Activated CD8-positive, alpha-beta memory T cell treated with anti-CD3 and anti-CD28 coated beads, Interleukin-2, amount 50 U/mL, for 48 hours (primary cell): ENCODE measurements around the gene EEPD1.
"Not testable (repeated sequence)": the region's sequence is repeated elsewhere in the genome, so short reads cannot be mapped to it uniquely, and the experiment has no call there.

Experiments used
- DNase-seq: peaks from one replicate; pipeline ENCODE4 v3.0.0-alpha.2; 2020

EEPD1 gene

DNA sequence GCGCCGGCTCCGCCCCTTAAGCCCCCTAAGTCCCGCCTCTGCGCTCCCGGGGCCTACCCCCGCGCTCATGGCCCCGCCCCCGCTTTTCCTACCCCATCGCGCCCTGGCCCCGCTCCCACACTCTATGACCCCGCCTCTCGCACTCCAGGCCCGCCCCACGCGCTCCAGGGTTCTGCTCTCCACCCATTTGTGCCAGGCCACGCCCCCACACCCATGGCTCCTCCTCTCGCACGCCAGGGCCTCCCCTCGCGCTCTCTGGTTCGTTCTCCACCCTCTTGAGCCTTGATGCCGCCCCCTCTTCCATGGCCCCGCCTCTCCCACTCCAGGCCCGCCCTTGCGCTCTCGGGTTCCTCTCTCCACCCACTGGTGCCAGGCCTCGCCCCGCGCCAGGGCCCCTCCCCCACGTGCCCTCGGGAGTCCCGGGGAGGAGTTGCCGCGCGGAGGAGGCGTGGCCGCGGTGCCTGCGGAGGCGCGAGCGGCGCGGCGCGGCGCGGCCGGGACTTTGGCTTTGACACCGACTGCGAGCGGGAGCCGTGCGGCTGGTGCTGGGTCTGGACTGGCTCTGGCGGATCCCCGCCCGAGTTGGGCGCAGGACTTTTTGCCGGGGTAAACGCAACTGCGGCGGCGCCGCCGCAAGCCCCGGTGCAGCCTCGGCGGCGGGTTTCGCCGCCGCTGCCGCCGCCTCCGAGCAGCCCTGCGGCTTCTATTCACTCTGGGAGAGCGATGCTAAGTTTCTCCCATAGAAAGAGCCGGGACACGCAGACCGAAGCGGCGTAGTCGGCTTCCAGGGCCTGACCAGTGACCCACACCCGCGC, at the start of gene EEPD1:
Gene EEPD1, plus strand, starts transcription at position 499 of the 815 bp plus-strand sequence. CDS start 1,071 bp downstream, outside the sequence.
- peak; percentile 99 for DNase-seq

DNA sequence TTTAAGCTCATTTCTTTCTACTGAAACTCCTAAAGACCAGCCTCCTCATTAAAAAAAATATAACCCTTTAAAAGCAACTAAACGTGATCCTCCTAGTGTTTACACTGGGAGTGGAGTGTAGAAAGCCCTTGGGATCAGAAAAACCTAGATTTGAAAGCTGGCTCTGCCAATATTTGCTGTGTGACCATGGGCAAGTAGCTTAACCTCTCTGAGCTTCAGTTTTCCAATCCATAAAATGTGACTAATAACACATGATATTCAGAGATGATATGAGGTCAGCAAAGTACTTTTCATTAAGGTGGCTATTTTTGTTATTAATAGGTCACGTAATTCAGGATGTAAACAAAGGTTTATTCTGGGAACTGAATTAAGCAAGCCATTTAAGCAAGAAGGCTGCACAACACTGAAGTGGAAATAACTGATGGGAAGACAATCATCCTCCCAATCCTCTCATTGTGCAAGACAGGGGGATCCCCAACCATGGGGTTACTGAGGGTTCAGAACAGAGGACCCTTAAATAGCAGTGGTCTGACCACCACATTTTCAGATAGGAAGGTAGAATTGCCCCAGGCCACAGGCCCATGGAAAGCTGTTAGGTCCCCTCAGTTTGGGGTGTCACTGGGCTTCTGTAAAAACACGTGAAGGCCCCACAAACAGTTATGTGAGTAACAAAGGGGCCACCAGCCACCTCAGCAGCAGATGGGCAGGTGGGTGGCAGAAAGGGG, 49.1 kb upstream of the EEPD1 start:
- no peak for DNase-seq

DNA sequence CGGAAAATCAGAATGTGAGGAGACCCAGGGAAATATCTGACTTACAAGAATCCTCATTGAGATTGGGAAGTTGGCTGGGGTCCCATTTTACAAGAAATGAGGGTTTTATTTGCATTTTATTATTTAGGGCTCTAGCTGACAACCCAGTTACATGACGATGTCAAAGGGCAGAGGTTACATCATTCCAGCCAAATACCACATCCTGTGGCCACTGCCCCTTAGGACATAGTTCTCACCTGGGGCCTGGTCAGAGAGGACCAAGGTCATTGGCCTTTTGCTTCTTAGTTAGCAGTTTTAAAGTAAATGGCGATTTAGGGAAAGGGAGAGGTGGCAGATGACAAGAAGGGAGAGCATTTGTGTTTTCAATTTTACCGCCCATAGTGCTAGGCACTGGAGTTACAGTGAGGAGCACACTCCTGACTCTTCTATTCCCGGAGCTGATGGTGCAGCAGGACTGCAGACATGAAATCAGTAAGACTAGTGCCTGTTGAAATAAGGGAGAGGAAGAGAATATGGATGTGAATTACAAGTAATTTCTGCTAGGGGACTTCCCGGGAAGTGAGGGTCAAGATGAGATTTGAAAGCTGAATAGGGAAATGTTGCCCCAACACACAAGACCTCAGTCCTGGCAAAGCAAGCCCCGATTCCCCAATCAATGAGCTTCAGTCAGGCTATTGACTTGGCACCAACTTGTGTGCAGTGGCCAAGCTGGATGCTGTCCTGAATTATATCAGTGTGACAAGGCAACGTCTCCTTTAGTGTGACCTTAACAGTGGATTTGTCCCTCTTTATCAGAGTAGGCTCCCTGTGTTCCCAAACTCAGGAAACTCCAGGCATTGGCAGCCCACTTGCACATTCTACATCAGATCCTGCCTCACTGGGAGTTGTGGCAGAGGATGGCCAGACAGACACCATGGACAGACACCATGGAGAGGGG, 45.8 kb upstream of the EEPD1 start:
- DNase-seq = not testable (repeated sequence)

DNA sequence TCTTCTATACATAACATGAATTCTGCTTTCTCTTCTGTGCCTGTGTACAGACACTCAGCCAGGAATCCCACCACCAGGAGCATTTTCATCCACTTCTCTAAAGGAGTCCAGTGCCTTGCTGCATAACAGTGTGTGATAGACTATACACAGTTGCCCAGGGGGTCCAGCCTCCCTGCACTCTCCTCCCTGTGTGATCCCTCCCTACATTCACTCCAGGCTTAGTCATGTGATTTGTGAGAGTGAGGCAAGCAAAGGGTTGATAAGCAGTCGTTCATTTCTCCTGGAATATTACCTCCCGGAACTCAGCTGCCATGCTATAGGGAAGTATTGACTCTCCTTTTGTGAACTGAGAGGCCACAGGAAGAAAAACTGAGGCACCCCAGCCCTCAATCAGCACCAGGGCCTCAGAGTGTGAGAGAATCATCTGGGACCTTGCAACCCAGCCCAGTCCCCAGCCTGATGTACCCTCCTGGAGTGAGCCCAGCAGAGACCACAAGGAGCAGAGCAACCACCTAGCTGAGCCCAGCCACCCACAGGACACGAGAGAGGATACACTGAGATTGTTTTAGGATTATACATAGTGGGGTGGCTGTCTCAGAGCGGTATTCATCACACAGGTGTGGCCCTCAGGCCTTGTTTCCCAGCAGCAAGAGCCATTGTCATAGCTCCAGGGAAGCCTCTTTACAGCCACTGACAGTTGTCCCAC, 45.0 kb upstream of the EEPD1 start:
- no peak for DNase-seq

DNA sequence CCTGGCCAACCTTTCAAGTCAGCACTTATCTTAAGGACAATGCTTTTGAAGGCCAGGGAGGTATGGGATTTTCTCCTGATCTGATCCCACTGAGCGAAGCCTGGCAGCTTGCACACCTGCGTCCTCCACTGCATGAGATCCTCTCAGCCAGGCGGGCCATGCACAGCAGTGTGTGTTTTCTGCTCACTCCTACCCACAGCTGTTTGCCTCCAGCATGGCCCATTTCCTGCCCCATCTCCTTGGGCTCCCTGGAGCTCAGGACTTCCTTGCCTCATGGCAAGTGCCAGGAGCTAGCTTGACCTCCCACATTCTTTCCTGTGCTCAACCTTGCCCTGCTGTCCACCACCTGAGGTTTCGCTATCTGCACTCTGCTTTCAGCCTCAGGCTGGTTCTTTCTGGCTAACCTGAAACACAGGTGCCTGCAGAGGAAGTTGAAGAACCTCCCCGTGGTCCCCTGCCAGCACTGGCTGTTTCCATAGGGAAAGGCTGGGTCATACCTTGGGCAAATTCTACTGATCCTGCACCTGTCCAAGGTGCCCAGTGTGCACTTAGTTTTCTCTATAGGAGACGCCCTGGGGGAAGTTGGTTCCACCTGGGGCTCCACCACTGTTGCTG, 43.9 kb upstream of the EEPD1 start:
- no peak for DNase-seq

DNA sequence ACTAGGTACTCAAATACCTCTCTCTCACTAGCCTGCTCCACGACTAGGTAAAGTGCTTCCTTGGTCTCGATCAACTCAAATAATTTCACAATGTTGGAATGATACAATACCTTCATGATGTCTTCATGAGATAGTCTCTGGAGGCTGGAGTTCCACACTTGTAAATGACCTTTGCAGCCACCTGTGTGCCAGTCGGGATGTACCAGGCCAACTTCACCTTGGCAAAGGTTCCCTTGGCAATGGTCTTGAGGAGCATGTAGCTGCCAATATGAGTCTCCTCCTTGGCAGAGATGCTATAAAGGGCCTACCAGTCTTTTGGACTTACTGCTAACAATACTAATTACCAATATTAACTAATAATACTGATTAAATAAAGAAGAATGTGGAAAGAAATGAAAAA, 42.5 kb upstream of the EEPD1 start:
- DNase-seq = no peak

DNA sequence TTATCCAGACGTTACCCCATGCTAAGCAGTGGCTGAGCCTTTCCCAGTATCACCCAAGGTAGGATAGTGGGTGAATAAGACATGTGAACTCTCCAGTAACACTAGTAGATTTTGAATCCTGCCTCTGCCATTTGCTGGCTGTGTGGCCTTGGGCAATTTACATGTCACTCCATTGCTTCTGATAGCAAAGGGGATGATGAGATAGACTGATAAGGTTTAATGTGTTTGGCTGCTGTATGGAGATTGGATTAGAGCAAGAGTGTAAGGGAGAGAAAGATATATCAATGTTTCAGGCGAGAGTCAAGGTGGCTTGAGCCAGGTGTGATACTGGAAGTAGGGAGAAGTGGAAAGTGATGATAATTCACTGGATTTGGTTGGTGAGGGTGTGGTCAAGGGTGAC, 40.1 kb upstream of the EEPD1 start:
- no peak for DNase-seq

DNA sequence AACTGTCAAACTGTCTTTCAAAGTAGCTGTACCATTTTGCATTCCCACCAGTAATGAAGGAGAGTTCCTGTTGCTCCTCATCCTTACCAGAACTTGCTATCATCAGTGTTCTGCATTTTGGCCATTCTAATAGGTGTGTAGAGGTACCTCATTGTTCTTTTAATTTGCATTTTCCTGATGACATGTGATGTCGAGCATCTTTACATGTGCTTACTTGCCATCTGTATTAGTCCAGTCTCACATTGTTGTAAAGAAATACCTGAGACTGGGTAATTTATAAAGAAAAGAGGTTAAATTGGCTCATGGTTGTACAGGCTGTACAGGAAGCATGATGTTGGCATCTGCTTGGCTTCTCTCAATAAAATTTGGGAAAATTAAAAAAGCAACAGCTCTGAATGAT, 38.7 kb upstream of the EEPD1 start:
- DNase-seq = no peak

DNA sequence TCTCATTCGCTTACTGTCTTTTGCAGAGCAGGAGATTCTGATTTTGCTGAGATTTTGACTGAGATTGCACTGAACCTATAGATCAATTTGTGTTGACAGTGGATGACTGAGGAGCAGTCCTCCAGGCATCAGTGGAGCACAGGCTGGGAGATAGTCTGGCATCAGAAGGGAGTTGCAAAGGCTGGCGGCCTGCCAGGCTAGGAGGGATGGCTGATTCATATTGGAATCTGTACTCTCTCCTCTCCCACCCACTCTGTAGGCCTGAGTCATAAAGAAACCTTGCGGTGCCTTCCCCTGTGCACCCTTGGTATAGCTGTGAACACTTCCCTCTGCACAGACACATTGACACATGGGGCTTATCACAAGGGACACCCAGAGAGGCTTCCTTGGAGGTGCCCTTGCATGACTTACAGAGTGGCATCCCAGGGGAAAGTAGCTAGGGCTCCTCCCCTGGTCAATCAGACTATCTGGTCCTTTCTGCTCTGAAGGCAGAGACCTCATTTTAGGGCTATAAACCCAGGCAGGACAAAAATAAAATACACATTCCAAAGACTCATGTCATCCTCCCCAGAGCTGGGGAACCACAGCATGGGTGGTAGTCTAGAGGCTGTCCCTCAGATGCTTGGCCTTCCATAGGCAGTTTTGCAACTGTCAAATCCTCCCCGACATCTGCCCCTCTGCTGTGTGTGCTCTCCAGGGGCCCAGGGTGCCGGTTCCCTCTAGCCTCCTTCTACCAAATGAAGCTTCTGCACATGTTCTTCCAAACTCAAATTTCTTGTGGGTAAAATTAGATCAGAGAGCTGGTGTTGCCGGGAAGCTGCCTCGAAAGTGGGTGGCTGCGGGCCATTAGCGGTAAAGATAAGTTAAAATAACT, 37.4 kb upstream of the EEPD1 start:
- peak; percentile 91 for DNase-seq

DNA sequence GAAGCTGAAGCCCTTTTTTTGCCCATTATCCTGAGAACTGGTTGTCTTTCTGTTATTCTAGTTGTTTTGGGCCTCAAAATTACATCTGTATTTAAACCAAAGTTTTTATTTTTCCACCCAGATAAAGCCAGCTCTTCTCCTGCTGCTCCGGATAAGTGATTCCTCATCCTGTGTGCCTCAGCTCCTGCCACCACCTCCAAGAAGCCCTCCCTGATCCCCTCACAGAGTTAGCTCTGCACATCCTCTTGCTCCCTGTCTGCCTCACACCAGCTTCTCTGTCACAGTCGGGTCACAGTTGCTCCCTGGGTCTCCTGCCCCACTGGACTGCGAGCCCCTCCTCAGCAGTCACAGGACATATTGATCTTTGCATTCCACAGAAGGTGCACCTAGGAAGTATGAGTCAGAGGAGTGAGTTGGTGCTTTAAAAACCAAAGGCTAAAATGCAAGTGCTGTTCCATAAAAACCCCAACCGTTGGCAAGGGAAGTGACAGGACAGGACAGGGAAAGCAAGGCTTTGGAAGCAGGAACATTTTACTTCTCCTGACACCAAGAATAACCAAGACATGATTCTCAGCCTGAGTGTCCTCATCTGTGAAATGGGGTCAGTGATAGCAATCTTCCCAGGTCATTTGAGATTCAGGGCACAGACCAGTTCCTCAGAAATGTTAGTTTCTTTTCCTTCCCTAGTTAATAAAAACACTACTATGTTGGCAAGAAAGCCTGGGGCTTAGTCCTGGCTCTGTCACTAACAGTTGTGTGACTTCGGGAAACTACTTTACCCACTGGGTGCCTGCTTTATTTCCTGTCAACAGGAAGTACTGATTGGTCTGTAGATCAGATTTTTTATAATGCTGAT, 36.5 kb upstream of the EEPD1 start:
- DNase-seq = no peak

DNA sequence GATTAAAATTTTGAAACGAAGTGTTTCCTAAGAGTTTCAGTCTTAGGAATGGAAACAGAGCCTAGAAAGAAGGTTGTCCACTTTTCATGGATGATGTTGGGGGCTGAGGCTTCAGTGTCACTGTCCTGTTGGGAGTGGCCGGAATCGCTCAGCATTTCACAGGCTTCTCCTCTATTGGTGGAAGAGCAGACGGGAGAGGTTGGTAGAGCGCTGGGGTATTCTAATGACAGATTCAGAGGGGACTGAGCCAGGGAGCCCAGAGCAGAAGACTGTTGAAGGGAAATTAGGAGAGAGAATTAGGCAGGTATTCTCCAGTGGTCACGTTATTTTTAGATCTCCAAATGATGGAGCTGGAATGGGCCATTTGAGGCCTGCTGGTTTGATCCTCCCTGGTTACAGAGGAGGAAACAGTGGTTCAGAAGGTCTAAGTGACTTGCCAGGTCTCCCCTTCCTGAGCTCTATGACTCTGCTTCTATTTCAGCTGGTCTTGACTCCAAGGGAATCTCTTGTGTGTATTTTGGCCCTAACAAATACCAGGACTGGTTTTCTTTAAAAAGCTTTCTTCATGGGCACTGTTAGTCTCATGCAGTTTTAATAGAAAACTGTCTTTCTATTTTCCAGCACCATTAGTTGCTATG, 35.7 kb upstream of the EEPD1 start:
- no peak for DNase-seq

DNA sequence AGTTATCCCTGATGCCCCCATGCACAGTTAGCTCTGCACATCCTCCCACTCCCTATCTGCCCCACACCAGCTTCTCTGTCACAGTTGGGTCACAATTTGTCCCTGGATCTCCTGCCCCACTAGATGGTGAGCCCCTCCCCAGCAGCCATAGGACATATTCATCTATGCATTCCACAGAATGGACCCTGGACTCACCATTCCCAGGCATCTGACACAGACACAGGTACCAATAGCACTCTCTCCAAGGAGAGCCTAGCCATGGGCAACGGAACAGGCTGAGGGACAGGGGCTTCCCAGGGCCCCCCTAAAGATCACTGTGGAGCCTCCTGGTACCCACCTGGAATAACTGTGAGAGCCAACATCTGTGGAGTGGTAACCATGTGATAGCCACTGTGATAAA, 34.7 kb upstream of the EEPD1 start:
- DNase-seq = no peak

DNA sequence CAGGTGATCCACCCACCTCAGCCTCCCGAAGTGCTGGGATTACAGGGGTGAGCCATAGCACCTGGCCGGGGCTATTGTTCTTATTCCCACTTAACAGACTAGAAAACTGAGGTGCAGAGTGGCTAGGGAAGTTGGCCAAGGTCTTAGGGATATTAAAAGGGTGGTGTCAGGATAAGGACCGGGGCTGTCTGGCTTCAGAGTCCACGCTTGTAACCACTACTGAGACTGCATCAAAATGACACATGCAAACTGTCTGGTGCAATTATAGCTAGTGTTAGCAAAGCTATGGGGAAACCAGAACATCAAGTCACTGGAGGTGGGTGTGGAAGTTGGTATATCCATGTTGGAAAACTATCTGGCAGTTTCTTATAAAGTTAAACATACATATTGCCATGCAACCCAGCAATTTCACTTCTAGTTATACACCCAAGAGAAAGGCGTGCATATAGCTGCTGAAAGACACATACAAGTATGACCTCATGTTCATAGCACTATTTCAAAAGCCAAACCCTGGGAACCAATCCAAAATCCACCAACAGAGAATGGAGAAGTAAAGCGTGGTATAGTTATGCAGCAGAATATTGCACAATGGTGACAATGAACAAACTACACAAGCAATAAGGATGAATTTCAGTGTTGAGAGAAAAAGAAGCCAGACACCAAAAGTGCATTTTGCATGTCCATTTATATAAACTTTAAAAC, 33.9 kb upstream of the EEPD1 start:
- no peak for DNase-seq

DNA sequence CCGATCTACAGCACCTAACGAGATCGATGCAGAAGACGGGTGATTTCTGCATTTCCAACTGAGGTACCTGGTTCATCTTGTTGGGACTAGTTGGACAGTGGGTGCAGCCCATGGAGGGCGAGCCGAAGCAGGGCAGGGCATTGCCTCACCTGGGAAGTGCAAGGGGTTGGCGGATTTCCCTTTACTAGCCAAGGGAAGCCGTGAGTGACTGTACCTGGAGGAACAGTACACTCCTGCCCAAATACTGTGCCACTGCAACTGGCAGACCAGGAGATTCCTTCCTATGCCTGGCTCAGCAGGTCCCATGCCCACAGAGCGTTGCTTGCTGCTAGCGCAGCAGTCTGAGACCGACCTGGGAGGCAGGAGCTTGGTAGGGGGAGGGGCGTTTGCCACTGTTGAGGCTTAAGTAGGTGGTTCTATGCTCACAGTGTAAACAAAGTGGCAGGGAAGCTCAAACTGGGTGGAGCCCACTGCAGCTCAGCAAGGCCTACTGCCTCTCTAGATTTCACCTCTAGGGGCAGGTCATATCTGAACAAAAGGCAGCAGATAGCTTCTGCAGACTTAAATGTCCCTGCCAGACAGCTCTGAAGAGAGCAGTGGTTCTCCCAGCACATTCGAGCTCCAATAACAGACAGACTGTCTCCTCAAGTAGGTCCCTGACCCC, 32.9 kb upstream of the EEPD1 start:
- not testable (repeated sequence) for DNase-seq

DNA sequence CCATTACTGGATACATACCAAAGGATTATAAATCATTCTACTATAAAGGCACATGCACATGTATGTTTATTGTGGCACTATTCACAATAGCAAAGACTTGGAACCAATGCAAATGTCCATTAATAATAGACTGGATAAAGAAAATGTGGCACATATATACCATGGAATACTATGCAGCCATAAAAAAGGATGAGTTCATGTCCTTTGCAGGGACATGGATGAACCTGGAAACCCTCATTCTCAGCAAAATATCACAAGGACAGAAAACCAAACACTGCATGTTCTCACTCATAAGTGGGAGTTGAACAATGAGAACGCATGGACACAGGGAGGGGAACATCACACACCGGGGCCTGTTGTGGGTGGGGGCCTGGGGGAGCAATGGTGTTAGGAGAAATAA, 27.4 kb upstream of the EEPD1 start:
- not testable (repeated sequence) for DNase-seq

DNA sequence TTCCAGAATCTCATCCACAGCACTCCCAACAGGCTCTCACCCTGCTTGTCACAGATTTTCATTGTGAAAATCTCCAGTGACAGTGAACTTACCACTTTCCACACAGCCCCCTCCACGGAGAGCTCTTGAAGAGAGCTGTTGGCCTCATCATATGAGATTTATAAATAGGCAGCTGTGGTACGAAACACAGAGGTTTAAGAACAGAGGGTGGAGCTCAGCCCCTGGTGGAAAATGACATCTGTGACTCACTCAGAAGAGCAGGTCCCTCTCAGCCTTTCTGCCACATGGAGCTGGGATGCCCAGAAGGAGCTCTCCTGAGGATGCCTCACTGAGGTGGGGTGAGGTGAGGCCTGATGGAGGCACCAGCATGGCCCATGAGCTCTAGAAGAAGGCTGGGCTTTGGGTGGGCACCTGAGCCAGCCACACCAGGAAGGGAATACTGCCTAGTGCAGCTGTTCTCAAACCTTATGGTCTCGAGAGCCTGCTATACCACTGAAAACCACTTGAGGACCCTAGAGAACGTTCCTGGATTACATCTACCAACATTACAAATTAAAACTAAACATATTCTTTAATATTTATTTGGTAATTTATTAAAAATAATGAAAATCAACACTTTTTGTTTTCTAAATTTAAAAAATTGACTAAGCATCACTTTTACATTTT, 25.8 kb upstream of the EEPD1 start:
- DNase-seq = no peak

DNA sequence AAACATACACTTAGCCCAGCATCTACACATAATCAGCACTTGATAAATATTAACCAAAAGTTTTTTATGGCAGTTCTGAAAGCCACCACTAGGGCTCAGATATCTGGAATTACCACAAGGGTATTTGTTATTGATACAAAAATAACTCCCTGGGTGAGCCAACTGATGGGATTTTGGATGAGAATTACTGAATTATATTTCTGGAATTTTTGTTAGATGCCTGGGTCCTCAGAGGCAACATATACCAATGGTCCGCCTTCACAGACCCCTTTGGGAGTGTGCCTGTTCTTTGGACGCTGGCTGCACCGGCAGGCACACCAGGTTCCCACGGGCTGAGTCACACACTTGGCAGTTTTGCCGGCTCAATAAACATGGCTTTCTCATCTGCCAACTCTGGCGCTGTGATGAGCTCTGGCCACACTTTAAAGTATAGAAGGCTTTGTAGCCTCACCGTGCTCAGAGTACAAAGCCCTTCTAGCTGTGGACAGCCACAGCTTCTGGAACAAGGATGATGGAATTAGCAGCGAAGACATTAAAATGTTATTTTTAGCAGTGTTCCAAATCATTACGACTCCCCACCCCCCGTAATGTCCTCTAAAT, 24.5 kb upstream of the EEPD1 start:
- no peak for DNase-seq
